GM19193 (cell line): ENCODE data around the gene PDE4A.

Experiments used
- POLR2A ChIP-seq: IDR thresholded peaks from 4 replicates; pipeline ENCODE4 v1.6.1; 2011; ENCODE audit not compliant: insufficient read depth, insufficient read length; ENCODE audit errors: extremely low read depth

The PDE4A gene

GRCh38 chr19:10419200-10419645 is 1.1 kb upstream of the PDE4A start:
- no peak for TF ChIP-seq POLR2A

GRCh38 chr19:10419646-10420443 is 493 bp upstream of the PDE4A start:
- no peak for TF ChIP-seq POLR2A

- TF ChIP-seq POLR2A, result no peak
Measured at GRCh38 chr19:10421240-10422045, 1.1 kb downstream of the PDE4A start.

GRCh38 chr19:10422046-10422461 is 1.7 kb downstream of the PDE4A start:
- no peak for TF ChIP-seq POLR2A

GRCh38 chr19:10422846-10423245 is 2.5 kb downstream of the PDE4A start:
- no peak for TF ChIP-seq POLR2A

GRCh38 chr19:10424011-10424637 is 3.8 kb downstream of the PDE4A start:
- TF ChIP-seq POLR2A, result no peak

GRCh38 chr19:10427169-10427568 is 6.8 kb downstream of the PDE4A start:
- no peak for TF ChIP-seq POLR2A

- no peak for TF ChIP-seq POLR2A
Measured at GRCh38 chr19:10428996-10429381, 8.7 kb downstream of the PDE4A start.

GRCh38 chr19:10430505-10431253 is 10.3 kb downstream of the PDE4A start:
- peak; percentile 44 for TF ChIP-seq POLR2A

- TF ChIP-seq POLR2A, result no peak
Measured at GRCh38 chr19:10431254-10431942, 11.1 kb downstream of the PDE4A start.

- no peak for TF ChIP-seq POLR2A
Measured at GRCh38 chr19:10431943-10432735, 11.8 kb downstream of the PDE4A start.

GRCh38 chr19:10432736-10433130 is 12.4 kb downstream of the PDE4A start:
- TF ChIP-seq POLR2A, result no peak

GRCh38 chr19:10433131-10433536 is 12.8 kb downstream of the PDE4A start:
- TF ChIP-seq POLR2A, result no peak
